Mucosa of descending colon (tissue), 3 donors: ENCODE data around the gene ARHGEF11. TPM values are rescaled to one million over a fixed set of nuclear protein-coding genes. Genes with fewer than 3 reads are reported as not detected.

ENCODE experiments used
- ATAC-seq: fragments of 200-7000 bp; cut with Tn5 transposase; one replicate; pipeline ENCODE4 v1.9.1; 2020; ENCODE audit warnings: mild to moderate bottlenecking, moderate library complexity
- DNase-seq, 3 donors: peaks; one replicate each; pipeline ENCODE4 v3.0.0-alpha.2; 2020
- H3K36me3 ChIP-seq: fragments of 200-600 bp; one replicate; pipeline ENCODE4 v1.8.0; 2021; ENCODE audit warnings: low read depth, mild to moderate bottlenecking
- H3K4me1 ChIP-seq: fragments of 200-600 bp; one replicate; pipeline ENCODE4 v1.8.0; 2021; ENCODE audit warnings: low read depth, mild to moderate bottlenecking
- H3K4me3 ChIP-seq: fragments of 200-600 bp; one replicate; pipeline ENCODE4 v1.8.0; 2021; ENCODE audit warnings: mild to moderate bottlenecking
- H3K9me3 ChIP-seq: fragments of 200-600 bp; one replicate; pipeline ENCODE4 v1.8.0; 2021; ENCODE audit warnings: mild to moderate bottlenecking
- CTCF ChIP-seq: fragments of 200-600 bp; IDR thresholded peaks from one replicate; pipeline ENCODE4 v1.8.0; 2022; ENCODE audit warnings: antibody characterized with exemption, mild to moderate bottlenecking
- intact Hi-C, 2 donors: fragments of 100-400 bp; cut with DNase I in 1 of 2; cut with micrococcal nuclease in 1 of 2; formaldehyde crosslinking; loops; one replicate each; pipeline versions ENCODE4 v1.11.0 to v1.11.1; 2022; cut with DNase I, micrococcal nuclease
- long read RNA-seq, 2 donors: library from polyadenylated mRNA; unstranded; transcript quantifications; one replicate each; pipeline ENCODE4 v2.0.0, GENCODE V29; 2019 to 2021
- total RNA-seq, 3 donors: library from RNA; stranded (reverse); fragmentation: NEBNext Ultra II Directional in 2 of 3; extraction: Animal tissue kit (Norgen Biotek cat#: 25700) in 2 of 3; gene quantifications; one replicate each; pipeline versions ENCODE4 v1.2.1 to v1.2.4, GENCODE V29; 2021 to 2023
- donor health status: DM: no; HTN: no; CAD: no; lungs with moderate emphysema.
- donor health status: DM: no; HTN: no; CAD: no.
- donor health status: DM: no; HTN: yes; CAD: no.

ARHGEF11 gene, protein sequence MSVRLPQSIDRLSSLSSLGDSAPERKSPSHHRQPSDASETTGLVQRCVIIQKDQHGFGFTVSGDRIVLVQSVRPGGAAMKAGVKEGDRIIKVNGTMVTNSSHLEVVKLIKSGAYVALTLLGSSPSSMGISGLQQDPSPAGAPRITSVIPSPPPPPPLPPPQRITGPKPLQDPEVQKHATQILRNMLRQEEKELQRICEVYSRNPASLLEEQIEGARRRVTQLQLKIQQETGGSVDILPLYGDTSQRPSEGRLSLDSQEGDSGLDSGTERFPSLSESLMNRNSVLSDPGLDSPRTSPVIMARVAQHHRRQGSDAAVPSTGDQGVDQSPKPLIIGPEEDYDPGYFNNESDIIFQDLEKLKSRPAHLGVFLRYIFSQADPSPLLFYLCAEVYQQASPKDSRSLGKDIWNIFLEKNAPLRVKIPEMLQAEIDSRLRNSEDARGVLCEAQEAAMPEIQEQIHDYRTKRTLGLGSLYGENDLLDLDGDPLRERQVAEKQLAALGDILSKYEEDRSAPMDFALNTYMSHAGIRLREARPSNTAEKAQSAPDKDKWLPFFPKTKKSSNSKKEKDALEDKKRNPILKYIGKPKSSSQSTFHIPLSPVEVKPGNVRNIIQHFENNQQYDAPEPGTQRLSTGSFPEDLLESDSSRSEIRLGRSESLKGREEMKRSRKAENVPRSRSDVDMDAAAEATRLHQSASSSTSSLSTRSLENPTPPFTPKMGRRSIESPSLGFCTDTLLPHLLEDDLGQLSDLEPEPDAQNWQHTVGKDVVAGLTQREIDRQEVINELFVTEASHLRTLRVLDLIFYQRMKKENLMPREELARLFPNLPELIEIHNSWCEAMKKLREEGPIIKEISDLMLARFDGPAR (N-terminal part only)
- total RNA-seq, result 10 to 100 TPM; 47.7 to 75.1 (median 60.0) TPM
- long read RNA-seq, donor 1, partial matches to known transcripts, result 25 of 44 reads
- long read RNA-seq, donor 1, other reads (novel, unspliced or antisense), result 19 of 44 reads
- long read RNA-seq, donor 2, partial matches to known transcripts, result 0 of 1 reads
- long read RNA-seq, donor 2, other reads (novel, unspliced or antisense), result 1 of 1 reads

GRCh38 chr1:157045250-157046218 is at the start of gene ARHGEF11:
ARHGEF11 (minus strand) TSS chr1:157045742; CDS start chr1:157044330, 1,412 bp downstream.
- peak; percentile 92 to 95 (median 93) for DNase-seq
- peak within 1 kb of the TSS; percentile 40 for H3K4me3 ChIP-seq
- H3K4me1 ChIP-seq, result peaks cover 32% of the 10 kb centered on the region
- H3K36me3 ChIP-seq, result no peaks in the 10 kb centered on the region
- intact Hi-C loops, result no loop called here
- no peak for TF ChIP-seq CTCF
- ATAC-seq, result peak; percentile 95
- H3K9me3 ChIP-seq, result no peaks in the 10 kb centered on the region

- DNase-seq, result no peak
- H3K4me1 ChIP-seq, result no peaks in the 10 kb centered on the region
- H3K36me3 ChIP-seq, result no peaks in the 10 kb centered on the region
- H3K4me3 ChIP-seq, result no peak overlapping the region
- no peak for TF ChIP-seq CTCF
- no peak for ATAC-seq
- H3K9me3 ChIP-seq, result no peaks in the 10 kb centered on the region
- intact Hi-C loops, result no loop called here
Measured at GRCh38 chr1:157095091-157095490, 49.5 kb upstream of the ARHGEF11 start.

DNA sequence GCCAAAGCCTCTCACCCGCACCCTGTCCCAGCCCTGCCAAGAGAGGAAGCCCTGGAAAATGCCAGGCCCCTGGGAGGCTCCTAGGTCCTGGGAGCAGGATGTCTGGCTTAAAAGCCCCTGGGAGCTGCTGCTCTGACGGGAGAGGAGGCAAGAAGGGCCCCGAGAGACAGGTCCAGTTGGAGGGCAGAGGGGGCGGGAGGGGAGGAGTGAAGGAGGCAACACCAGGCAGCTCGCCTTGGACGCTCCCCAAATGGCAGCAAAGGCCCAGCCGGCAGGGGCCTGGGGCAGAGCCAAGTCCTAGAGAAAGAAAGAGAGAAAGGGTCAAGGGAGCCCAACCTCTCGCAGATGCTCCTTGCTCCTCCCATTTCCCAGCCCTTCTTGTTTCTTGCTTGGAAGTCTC is 47.3 kb upstream of the ARHGEF11 start:
- intact Hi-C loops, result no loop called here
- ATAC-seq, result no peak
- no peaks in the 10 kb centered on the region for H3K36me3 ChIP-seq
- no peaks in the 10 kb centered on the region for H3K4me1 ChIP-seq
- DNase-seq, result no peak
- H3K9me3 ChIP-seq, result no peaks in the 10 kb centered on the region
- TF ChIP-seq CTCF, result no peak
- no peak overlapping the region for H3K4me3 ChIP-seq

GRCh38 chr1:157091668-157092273 is 46.2 kb upstream of the ARHGEF11 start:
- TF ChIP-seq CTCF, result no peak
- H3K4me1 ChIP-seq, result no peaks in the 10 kb centered on the region

More at GRCh38 chr1:157091668-157092273, 46.2 kb upstream of the ARHGEF11 start:
- no peaks in the 10 kb centered on the region for H3K9me3 ChIP-seq
- no peak for ATAC-seq
- no peak for DNase-seq
- H3K36me3 ChIP-seq, result no peaks in the 10 kb centered on the region
- no peak overlapping the region for H3K4me3 ChIP-seq
- intact Hi-C loops, result loop anchor here in 1 of 2 donors (2.0 kb wide), 1 partner anchor 63 kb away; no protein-coding TSS in a partner anchor
